K562 (cell line): ENCODE data around the gene ZNF628. TPM values are rescaled to one million over a fixed set of nuclear protein-coding genes. Genes with fewer than 3 reads are reported as not detected.

Experiments
- ATAC-seq: fragments of 200-7000 bp; cut with Tn5 transposase; 3 replicates; pipeline ENCODE4 v1.9.1; 2020; ENCODE audit warnings: moderate library complexity
- BruUV-seq: library from RNA; stranded (reverse); fragments of 400-500 nt; replicated peaks from 2 replicates; lab custom pipeline; 2021; lab: Mats Ljungman, UMichigan
- CTCF ChIA-PET: fragments of 300-600 bp; formaldehyde crosslinking; extraction: SDS; loops from one replicate; lab custom pipeline; 2021; ENCODE audit warnings: low intra/inter-chr PET ratio; lab: Yijun Ruan, JAX
- POLR2A ChIA-PET: fragments of 300-600, 350-650 bp; sonication (Branson Sonifier 250); formaldehyde crosslinking; extraction: SDS; loops from one replicate; lab custom pipeline; 2021; ENCODE audit warnings: antibody characterized with exemption, inconsistent platforms; lab: Yijun Ruan, JAX
- DNase-seq, 4 experiments: peaks; one replicate each; pipeline versions ENCODE4 v3.0.0 to v3.0.0-alpha.2; 2011 to 2018; ENCODE audit warnings: low spot score in 3 of 4, mixed read lengths in 3 of 4; ENCODE audit errors: extremely low read depth in 1 of 4
- FAIRE-seq: peaks from 2 replicates; lab custom pipeline; 2011; peaks lifted over from hg19 to GRCh38; lab: Jason Lieb, UNC
- H2AFZ ChIP-seq: 2 replicates; pipeline ENCODE4 v1.6.0; 2011; ENCODE audit warnings: low read depth, low read length, control low read depth, inconsistent platforms
- H3K27ac ChIP-seq: fragments of 200-600 bp; 3 replicates; pipeline ENCODE4 v1.8.0; 2011; ENCODE audit warnings: low read depth, mild to moderate bottlenecking, control low read depth, inconsistent platforms, low read length, moderate library complexity, mixed read lengths; ENCODE audit errors: extremely low read depth
- H3K27me3 ChIP-seq, 2 experiments: fragments of 300-600 bp in 1 of 2; 2 replicates in 1 of 2; 3 replicates in 1 of 2; pipeline versions ENCODE4 v1.6.0 to v1.8.0; 2011; ENCODE audit warnings: inconsistent platforms in 2 of 2, low read length in 2 of 2, mild to moderate bottlenecking in 1 of 2, mixed read lengths in 1 of 2, moderate library complexity in 1 of 2; ENCODE audit not compliant: control insufficient read depth in 2 of 2, insufficient read depth in 2 of 2
- H3K36me3 ChIP-seq: fragments of 300-600 bp; 3 replicates; pipeline ENCODE4 v1.8.0; 2011; ENCODE audit warnings: mild to moderate bottlenecking, low read length, inconsistent platforms; ENCODE audit not compliant: control insufficient read depth, insufficient read depth
- H3K4me1 ChIP-seq, 2 experiments: fragments of 200-600 bp in 1 of 2; replicated peaks in 1 of 2; 2 replicates in 1 of 2; 3 replicates in 1 of 2; pipeline versions ENCODE4 v1.5.1 to v1.8.0; 2011; ENCODE audit warnings: inconsistent platforms in 2 of 2, low read length in 2 of 2, mild to moderate bottlenecking in 1 of 2, mixed read lengths in 1 of 2, moderate library complexity in 1 of 2; ENCODE audit not compliant: control insufficient read depth in 2 of 2, insufficient read depth in 2 of 2
- H3K4me2 ChIP-seq: 2 replicates; pipeline ENCODE4 v1.6.1; 2011; ENCODE audit warnings: low read length, control low read depth, inconsistent platforms, mixed read lengths; ENCODE audit not compliant: insufficient read depth
- H3K4me3 ChIP-seq: fragments of 200-600 bp; sonication (generic), shearing (Covaris generic); 2 replicates; pipeline ENCODE4 v1.5.1; 2016; ENCODE audit warnings: control low read depth, inconsistent platforms
- H3K79me2 ChIP-seq: fragments of 200-600 bp; 3 replicates; pipeline ENCODE4 v1.8.0; 2011; ENCODE audit warnings: low read length, inconsistent platforms; ENCODE audit not compliant: control insufficient read depth, insufficient read depth
- H3K9ac ChIP-seq, 2 experiments: 2 replicates each; pipeline versions ENCODE4 v1.6.0 to v1.6.1; 2011; ENCODE audit warnings: low read depth in 2 of 2, low read length in 2 of 2, control low read depth in 1 of 2, inconsistent platforms in 1 of 2, mild to moderate bottlenecking in 1 of 2, mixed read lengths in 1 of 2; ENCODE audit not compliant: insufficient read depth in 1 of 2
- H3K9me1 ChIP-seq: one replicate; pipeline ENCODE4 v1.6.0; 2011; ENCODE audit warnings: inconsistent platforms, mild to moderate bottlenecking, low read length, moderate library complexity; ENCODE audit not compliant: control insufficient read depth, insufficient read depth
- H3K9me3 ChIP-seq: replicated peaks from 2 replicates; pipeline ENCODE4 v1.5.1; 2011; ENCODE audit warnings: low read depth, low read length, inconsistent platforms; ENCODE audit not compliant: control insufficient read depth, insufficient read depth
- H4K20me1 ChIP-seq: replicated peaks from 2 replicates; pipeline ENCODE4 v1.6.1; 2011; ENCODE audit warnings: low read length, inconsistent platforms, mixed read lengths; ENCODE audit not compliant: control insufficient read depth, insufficient read depth
- BCL6 ChIP-seq: fragments of 250-450 bp; sonication (Bioruptor Pico); IDR thresholded peaks from 2 replicates; pipeline ENCODE4 v1.4.0; 2020
- ERF ChIP-seq: fragments of 450-650 bp; formaldehyde crosslinking; IDR thresholded peaks from 2 replicates; pipeline ENCODE4 v1.4.0; 2020; ENCODE audit warnings: mild to moderate bottlenecking, mixed read lengths
- MXI1 ChIP-seq: IDR thresholded peaks from 2 replicates; pipeline ENCODE4 v1.6.1; 2011; ENCODE audit warnings: low read depth, mild to moderate bottlenecking, improper control_type of control experiment, low read length
- NFE2 ChIP-seq: IDR thresholded peaks from 2 replicates; pipeline ENCODE4 v1.6.1; 2014; ENCODE audit warnings: antibody characterized with exemption, low read depth
- POLR2G ChIP-seq: fragments of 200-400 bp; formaldehyde crosslinking; IDR thresholded peaks from 2 replicates; pipeline ENCODE4 v1.6.1; 2017; ENCODE audit warnings: low read depth, mild to moderate bottlenecking, antibody characterized with exemption, low read length, moderate library complexity
- RBFOX2 ChIP-seq: fragments of 200-400 bp; formaldehyde crosslinking; IDR thresholded peaks from 2 replicates; pipeline ENCODE4 v1.6.1; 2017; ENCODE audit warnings: low read depth, mild to moderate bottlenecking, low read length, moderate library complexity
- WGBS: fragments of 100-300 bp; shearing (Covaris generic); methylation state at CpG from one replicate; pipeline ENCODE4 v1.1.6; 2016; ENCODE audit warnings: low coverage, mixed read lengths; ENCODE audit not compliant: insufficient coverage; ENCODE audit errors: missing lambda C conversion rate; 5-methylcytosine and 5-hydroxymethylcytosine counted together
- in situ Hi-C: fragments of 300-500 bp; cut with MboI; formaldehyde crosslinking; loops from 4 replicates; pipeline ENCODE4 v1.15.0; 2018; ENCODE audit warnings: inconsistent platforms, mixed read lengths
- intact Hi-C: fragments of 100-400 bp; cut with micrococcal nuclease; formaldehyde crosslinking; loops from 2 replicates; pipeline ENCODE4 v1.14.2; 2022
- polyA plus RNA-seq, 8 experiments: library from polyadenylated mRNA; depleted of rRNA in 4 of 8; stranded (reverse) in 5 of 8; unstranded in 3 of 8; fragments of >200 nt; fragmentation: Nextera tagmentation in 2 of 8; fragmentation: Illumina TruSeq in 1 of 8; extraction: Ambion mirVana in 2 of 8; extraction: Trizol in 1 of 8; gene quantifications; 2 replicates each; pipeline versions ENCODE4 v1.2.1 to v1.2.3, GENCODE V29; 2011 to 2014; ENCODE audit warnings: inconsistent platforms in 1 of 8, missing spikeins in 1 of 8
- total RNA-seq, 7 experiments: library from RNA; depleted of rRNA in 6 of 7; stranded (reverse); fragments of >200 nt in 6 of 7; fragmentation: Illumina TruSeq in 2 of 7; extraction: Trizol in 2 of 7; gene quantifications; 2 replicates each; pipeline versions ENCODE4 v1.2.1 to v1.2.3, GENCODE V29; 2011 to 2021; ENCODE audit warnings: low replicate concordance in 1 of 7
- TF ChIP-seq, protein P1 (sequence below): fragments of 250-450 bp; sonication (Bioruptor Pico); IDR thresholded peaks from 2 replicates; pipeline ENCODE4 v1.9.0; 2021; ENCODE audit warnings: mild to moderate bottlenecking
- TF ChIP-seq, protein P2 (sequence below): fragments of 450-650 bp; conservative IDR thresholded peaks from 2 replicates; pipeline ENCODE4 v1.6.1; 2016; ENCODE audit warnings: missing genetic modification characterization, low read depth, mild to moderate bottlenecking, control low read depth, missing compliant biosample characterization
- TF ChIP-seq, protein P3 (sequence below): fragments of 200-800 bp; sonication (Bioruptor generic); IDR thresholded peaks from 2 replicates; pipeline ENCODE4 v1.6.1; 2017; ENCODE audit warnings: missing genetic modification characterization, missing compliant biosample characterization
- TF ChIP-seq, protein P4 (sequence below), 2 experiments: fragments of 450-650 bp in 1 of 2; IDR thresholded peaks; 2 replicates each; pipeline ENCODE4 v1.6.1; 2011 to 2017; ENCODE audit warnings: low read depth in 2 of 2, antibody characterized with exemption in 1 of 2, borderline replicate concordance in 1 of 2, low read length in 1 of 2, mild to moderate bottlenecking in 1 of 2, mixed read lengths in 1 of 2; ENCODE audit not compliant: control insufficient read depth in 1 of 2
- TF ChIP-seq, protein P5 (sequence below): sonication (generic); formaldehyde crosslinking; IDR thresholded peaks from 2 replicates; pipeline ENCODE4 v1.8.1; 2023; ENCODE audit warnings: mild to moderate bottlenecking, missing genetic modification reagents

The ZNF628 gene
- total and polyA plus RNA-seq, 9 of the 15 experiments (the other 6 are each of a cell fraction or from before 2014, with no cell fraction given), result 0.13 to 13.6 (median 2.2) TPM; not detected in 3

DNA sequence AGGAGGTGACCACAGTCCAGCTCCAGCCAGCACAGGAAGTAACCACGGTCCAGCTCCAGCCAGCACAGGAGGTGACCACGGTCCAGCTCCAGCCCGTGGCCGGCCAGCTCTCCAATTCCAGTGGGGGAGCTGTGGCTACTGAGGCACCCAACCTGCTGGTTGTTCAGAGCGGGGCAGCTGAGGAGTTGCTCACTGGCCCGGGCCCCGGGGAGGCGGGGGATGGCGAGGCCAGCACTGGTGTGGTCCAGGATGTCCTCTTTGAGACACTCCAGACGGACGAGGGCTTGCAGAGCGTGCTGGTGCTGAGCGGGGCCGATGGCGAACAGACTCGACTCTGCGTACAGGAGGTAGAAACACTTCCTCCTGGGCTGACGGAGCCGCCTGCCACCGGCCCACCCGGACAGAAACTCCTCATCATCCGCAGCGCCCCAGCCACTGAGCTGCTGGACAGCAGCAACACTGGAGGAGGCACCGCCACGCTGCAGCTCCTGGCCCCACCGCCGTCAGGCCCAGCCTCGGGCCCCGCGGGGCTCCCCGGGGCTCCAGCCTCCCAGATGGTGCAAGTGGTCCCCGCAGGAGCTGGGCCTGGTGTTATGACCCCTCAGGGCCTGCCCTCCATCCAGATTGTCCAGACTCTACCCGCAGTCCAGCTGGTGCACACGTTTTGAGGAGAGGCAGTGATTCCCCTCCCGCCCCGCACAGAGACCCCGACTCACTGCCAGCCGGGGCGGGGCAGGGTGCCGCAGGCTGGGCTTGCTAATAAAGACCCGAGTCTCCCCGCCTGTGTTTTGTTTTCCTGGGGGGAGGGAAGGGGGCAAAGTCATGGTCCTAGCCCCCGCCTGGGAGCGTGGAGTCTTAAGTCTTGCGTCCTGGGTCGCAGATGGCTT lies 7.5 kb downstream of the ZNF628 start:
- WGBS, result 87% methylated on average over 40 of the region's 46 CpGs
- no peaks in the 10 kb centered on the region for H3K27me3 ChIP-seq
- intact Hi-C loops (no loop called here), in situ Hi-C loops (no loop called here)
- no peaks in the 10 kb centered on the region for H3K9me3 ChIP-seq
- H3K9me1 ChIP-seq, result no peaks in the 10 kb centered on the region
- peaks cover 17% of the 10 kb centered on the region for H3K79me2 ChIP-seq
- DNase-seq (no peak), FAIRE-seq (no peak), ATAC-seq (no peak)
- no peak overlapping the region for H3K27ac ChIP-seq
- H2AFZ ChIP-seq, result no peak overlapping the region
- no peak overlapping the region for H3K4me3 ChIP-seq
- peaks cover 32% of the 10 kb centered on the region; the same call in 2 of the 3 replicates for H3K36me3 ChIP-seq
- peaks cover 25 to 69% of the 10 kb centered on the region in 2 experiments for H3K4me1 ChIP-seq
- H3K4me2 ChIP-seq, result no peak overlapping the region
- BruUV-seq, result no TSS peak
- CTCF ChIA-PET, result no interaction called here
- H3K9ac ChIP-seq, result 0 out of 4 replicates have a peak overlapping the region, but pooled peaks of 1 of the 2 experiments have one; percentile 23
- no peaks in the 10 kb centered on the region for H4K20me1 ChIP-seq
- POLR2A ChIA-PET, result interaction anchor here (0.5 to 2.1 kb wide), 8 partner anchors 10 to 122 kb away, joined by 3 to 15 read pairs (median 5); partner anchors contain the start of gene ZNF865
- TF ChIP-seq NFE2 (no peak), POLR2G (peak; percentile 63), RBFOX2 (peak; percentile 49), MXI1 (no peak), BCL6 (CRISPR knock-in tag) (no peak), ERF (no peak)
- TF ChIP-seq, protein P1, sequence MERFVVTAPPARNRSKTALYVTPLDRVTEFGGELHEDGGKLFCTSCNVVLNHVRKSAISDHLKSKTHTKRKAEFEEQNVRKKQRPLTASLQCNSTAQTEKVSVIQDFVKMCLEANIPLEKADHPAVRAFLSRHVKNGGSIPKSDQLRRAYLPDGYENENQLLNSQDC (CRISPR knock-in tag), result no peak
- TF ChIP-seq, protein P2, sequence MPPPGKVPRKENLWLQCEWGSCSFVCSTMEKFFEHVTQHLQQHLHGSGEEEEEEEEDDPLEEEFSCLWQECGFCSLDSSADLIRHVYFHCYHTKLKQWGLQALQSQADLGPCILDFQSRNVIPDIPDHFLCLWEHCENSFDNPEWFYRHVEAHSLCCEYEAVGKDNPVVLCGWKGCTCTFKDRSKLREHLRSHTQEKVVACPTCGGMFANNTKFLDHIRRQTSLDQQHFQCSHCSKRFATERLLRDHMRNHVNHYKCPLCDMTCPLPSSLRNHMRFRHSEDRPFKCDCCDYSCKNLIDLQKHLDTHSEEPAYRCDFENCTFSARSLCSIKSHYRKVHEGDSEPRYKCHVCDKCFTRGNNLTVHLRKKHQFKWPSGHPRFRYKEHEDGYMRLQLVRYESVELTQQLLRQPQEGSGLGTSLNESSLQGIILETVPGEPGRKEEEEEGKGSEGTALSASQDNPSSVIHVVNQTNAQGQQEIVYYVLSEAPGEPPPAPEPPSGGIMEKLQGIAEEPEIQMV (tag), result no peak
- TF ChIP-seq, protein P3, sequence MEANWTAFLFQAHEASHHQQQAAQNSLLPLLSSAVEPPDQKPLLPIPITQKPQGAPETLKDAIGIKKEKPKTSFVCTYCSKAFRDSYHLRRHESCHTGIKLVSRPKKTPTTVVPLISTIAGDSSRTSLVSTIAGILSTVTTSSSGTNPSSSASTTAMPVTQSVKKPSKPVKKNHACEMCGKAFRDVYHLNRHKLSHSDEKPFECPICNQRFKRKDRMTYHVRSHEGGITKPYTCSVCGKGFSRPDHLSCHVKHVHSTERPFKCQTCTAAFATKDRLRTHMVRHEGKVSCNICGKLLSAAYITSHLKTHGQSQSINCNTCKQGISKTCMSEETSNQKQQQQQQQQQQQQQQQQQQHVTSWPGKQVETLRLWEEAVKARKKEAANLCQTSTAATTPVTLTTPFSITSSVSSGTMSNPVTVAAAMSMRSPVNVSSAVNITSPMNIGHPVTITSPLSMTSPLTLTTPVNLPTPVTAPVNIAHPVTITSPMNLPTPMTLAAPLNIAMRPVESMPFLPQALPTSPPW (CRISPR knock-in tag), result no peak
- TF ChIP-seq, protein P4, sequence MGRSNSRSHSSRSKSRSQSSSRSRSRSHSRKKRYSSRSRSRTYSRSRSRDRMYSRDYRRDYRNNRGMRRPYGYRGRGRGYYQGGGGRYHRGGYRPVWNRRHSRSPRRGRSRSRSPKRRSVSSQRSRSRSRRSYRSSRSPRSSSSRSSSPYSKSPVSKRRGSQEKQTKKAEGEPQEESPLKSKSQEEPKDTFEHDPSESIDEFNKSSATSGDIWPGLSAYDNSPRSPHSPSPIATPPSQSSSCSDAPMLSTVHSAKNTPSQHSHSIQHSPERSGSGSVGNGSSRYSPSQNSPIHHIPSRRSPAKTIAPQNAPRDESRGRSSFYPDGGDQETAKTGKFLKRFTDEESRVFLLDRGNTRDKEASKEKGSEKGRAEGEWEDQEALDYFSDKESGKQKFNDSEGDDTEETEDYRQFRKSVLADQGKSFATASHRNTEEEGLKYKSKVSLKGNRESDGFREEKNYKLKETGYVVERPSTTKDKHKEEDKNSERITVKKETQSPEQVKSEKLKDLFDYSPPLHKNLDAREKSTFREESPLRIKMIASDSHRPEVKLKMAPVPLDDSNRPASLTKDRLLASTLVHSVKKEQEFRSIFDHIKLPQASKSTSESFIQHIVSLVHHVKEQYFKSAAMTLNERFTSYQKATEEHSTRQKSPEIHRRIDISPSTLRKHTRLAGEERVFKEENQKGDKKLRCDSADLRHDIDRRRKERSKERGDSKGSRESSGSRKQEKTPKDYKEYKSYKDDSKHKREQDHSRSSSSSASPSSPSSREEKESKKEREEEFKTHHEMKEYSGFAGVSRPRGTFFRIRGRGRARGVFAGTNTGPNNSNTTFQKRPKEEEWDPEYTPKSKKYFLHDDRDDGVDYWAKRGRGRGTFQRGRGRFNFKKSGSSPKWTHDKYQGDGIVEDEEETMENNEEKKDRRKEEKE (IDR thresholded peaks at IDR 0.05; ENCODE audit: borderline replicate concordance in 1 of 2, control insufficient read depth in 1 of 2, low read depth in 2 of 2, low read length in 1 of 2), result no peak
- TF ChIP-seq, protein P5, sequence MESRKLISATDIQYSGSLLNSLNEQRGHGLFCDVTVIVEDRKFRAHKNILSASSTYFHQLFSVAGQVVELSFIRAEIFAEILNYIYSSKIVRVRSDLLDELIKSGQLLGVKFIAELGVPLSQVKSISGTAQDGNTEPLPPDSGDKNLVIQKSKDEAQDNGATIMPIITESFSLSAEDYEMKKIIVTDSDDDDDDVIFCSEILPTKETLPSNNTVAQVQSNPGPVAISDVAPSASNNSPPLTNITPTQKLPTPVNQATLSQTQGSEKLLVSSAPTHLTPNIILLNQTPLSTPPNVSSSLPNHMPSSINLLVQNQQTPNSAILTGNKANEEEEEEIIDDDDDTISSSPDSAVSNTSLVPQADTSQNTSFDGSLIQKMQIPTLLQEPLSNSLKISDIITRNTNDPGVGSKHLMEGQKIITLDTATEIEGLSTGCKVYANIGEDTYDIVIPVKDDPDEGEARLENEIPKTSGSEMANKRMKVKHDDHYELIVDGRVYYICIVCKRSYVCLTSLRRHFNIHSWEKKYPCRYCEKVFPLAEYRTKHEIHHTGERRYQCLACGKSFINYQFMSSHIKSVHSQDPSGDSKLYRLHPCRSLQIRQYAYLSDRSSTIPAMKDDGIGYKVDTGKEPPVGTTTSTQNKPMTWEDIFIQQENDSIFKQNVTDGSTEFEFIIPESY (CRISPR knock-in tag), result 0 out of 2 replicates have a peak, but pooled peaks have one; percentile 20
